ENCODE measurements around the gene RAD9A. TPM values are rescaled to one million over a fixed set of nuclear protein-coding genes. Genes with fewer than 3 reads are reported as not detected.

The RAD9A gene
- total and polyA plus RNA-seq, 2 experiments from 2014 or later = 13.9 to 17.0 TPM

- H3K4me3 ChIP-seq = no peak overlapping the region
- no peak overlapping the region; the same call in 2 of the 3 replicates for H3K4me3 Mint-ChIP-seq
Observed at GRCh38 chr11:67410984-67411784, 19.4 kb downstream of the RAD9A start.

More at GRCh38 chr11:67410984-67411784, 19.4 kb downstream of the RAD9A start:
- H3K79me2 ChIP-seq (replicated peaks; ENCODE audit: insufficient read depth) = no peaks in the 10 kb centered on the region
- no peaks in the 10 kb centered on the region for H3K9me2 ChIP-seq (ENCODE audit: insufficient read depth)
- no peaks in the 10 kb centered on the region for H3K36me3 ChIP-seq (ENCODE audit: insufficient read depth)
- DNase-seq (ENCODE audit: low spot score) (no peak), ATAC-seq (no peak)
- H3K27me3 ChIP-seq (ENCODE audit: insufficient read depth) = peaks cover 11% of the 10 kb centered on the region; the same call in 1 of the 2 replicates
- H3K4me1 ChIP-seq (ENCODE audit: insufficient read depth) = peaks cover 7% of the 10 kb centered on the region; the same call in 1 of the 2 replicates
- Mint-ChIP-seq H3K27ac (no peak overlapping the region), H3K9me3 (no peaks in the 10 kb centered on the region), H3K27me3 (ENCODE audit: insufficient read depth, low read depth, poor library complexity) (peaks cover 33% of the 10 kb centered on the region), H3K4me1 (peaks cover 24% of the 10 kb centered on the region), H3K36me3 (ENCODE audit: low read depth) (no peaks in the 10 kb centered on the region)
- TF ChIP-seq ETS1 (IDR thresholded peaks at IDR 0.05) (no peak), EZH2 (IDR thresholded peaks at IDR 0.05; ENCODE audit: low read depth, unreplicated experiment) (no peak), REST (IDR thresholded peaks at IDR 0.05; ENCODE audit: unreplicated experiment) (no peak), NANOG (IDR thresholded peaks at IDR 0.05; ENCODE audit: borderline replicate concordance) (no peak), CREB1 (CRISPR knock-in tag; IDR thresholded peaks at IDR 0.05; ENCODE audit: low read depth) (no peak), ZNF114 (CRISPR knock-in tag; IDR thresholded peaks at IDR 0.05) (no peak), JUNB (IDR thresholded peaks at IDR 0.05; ENCODE audit: unreplicated experiment) (no peak), POLR2AphosphoS5 (IDR thresholded peaks at IDR 0.05; ENCODE audit: low read depth) (no peak), EZH2phosphoT487 (IDR thresholded peaks at IDR 0.05; ENCODE audit: unreplicated experiment) (no peak), ZNF331 (CRISPR knock-in tag; IDR thresholded peaks at IDR 0.05; ENCODE audit: low read depth) (no peak), STAT1 (IDR thresholded peaks at IDR 0.05; ENCODE audit: unreplicated experiment) (no peak)
- TF ChIP-seq, protein P1, sequence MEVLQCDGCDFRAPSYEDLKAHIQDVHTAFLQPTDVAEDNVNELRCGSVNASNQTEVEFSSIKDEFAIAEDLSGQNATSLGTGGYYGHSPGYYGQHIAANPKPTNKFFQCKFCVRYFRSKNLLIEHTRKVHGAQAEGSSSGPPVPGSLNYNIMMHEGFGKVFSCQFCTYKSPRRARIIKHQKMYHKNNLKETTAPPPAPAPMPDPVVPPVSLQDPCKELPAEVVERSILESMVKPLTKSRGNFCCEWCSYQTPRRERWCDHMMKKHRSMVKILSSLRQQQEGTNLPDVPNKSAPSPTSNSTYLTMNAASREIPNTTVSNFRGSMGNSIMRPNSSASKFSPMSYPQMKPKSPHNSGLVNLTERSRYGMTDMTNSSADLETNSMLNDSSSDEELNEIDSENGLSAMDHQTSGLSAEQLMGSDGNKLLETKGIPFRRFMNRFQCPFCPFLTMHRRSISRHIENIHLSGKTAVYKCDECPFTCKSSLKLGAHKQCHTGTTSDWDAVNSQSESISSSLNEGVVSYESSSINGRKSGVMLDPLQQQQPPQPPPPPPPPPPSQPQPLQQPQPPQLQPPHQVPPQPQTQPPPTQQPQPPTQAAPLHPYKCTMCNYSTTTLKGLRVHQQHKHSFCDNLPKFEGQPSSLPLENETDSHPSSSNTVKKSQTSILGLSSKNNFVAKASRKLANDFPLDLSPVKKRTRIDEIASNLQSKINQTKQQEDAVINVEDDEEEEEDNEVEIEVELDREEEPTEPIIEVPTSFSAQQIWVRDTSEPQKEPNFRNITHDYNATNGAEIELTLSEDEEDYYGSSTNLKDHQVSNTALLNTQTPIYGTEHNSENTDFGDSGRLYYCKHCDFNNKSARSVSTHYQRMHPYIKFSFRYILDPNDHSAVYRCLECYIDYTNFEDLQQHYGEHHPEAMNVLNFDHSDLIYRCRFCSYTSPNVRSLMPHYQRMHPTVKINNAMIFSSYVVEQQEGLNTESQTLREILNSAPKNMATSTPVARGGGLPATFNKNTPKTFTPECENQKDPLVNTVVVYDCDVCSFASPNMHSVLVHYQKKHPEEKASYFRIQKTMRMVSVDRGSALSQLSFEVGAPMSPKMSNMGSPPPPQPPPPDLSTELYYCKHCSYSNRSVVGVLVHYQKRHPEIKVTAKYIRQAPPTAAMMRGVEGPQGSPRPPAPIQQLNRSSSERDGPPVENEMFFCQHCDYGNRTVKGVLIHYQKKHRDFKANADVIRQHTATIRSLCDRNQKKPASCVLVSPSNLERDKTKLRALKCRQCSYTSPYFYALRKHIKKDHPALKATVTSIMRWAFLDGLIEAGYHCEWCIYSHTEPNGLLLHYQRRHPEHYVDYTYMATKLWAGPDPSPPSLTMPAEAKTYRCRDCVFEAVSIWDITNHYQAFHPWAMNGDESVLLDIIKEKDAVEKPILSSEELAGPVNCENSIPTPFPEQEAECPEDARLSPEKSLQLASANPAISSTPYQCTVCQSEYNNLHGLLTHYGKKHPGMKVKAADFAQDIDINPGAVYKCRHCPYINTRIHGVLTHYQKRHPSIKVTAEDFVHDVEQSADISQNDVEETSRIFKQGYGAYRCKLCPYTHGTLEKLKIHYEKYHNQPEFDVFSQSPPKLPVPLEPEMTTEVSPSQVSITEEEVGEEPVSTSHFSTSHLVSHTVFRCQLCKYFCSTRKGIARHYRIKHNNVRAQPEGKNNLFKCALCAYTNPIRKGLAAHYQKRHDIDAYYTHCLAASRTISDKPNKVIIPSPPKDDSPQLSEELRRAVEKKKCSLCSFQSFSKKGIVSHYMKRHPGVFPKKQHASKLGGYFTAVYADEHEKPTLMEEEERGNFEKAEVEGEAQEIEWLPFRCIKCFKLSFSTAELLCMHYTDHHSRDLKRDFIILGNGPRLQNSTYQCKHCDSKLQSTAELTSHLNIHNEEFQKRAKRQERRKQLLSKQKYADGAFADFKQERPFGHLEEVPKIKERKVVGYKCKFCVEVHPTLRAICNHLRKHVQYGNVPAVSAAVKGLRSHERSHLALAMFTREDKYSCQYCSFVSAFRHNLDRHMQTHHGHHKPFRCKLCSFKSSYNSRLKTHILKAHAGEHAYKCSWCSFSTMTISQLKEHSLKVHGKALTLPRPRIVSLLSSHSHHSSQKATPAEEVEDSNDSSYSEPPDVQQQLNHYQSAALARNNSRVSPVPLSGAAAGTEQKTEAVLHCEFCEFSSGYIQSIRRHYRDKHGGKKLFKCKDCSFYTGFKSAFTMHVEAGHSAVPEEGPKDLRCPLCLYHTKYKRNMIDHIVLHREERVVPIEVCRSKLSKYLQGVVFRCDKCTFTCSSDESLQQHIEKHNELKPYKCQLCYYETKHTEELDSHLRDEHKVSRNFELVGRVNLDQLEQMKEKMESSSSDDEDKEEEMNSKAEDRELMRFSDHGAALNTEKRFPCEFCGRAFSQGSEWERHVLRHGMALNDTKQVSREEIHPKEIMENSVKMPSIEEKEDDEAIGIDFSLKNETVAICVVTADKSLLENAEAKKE (CRISPR knock-in tag; IDR thresholded peaks at IDR 0.05) = no peak
- TF ChIP-seq, protein P2, sequence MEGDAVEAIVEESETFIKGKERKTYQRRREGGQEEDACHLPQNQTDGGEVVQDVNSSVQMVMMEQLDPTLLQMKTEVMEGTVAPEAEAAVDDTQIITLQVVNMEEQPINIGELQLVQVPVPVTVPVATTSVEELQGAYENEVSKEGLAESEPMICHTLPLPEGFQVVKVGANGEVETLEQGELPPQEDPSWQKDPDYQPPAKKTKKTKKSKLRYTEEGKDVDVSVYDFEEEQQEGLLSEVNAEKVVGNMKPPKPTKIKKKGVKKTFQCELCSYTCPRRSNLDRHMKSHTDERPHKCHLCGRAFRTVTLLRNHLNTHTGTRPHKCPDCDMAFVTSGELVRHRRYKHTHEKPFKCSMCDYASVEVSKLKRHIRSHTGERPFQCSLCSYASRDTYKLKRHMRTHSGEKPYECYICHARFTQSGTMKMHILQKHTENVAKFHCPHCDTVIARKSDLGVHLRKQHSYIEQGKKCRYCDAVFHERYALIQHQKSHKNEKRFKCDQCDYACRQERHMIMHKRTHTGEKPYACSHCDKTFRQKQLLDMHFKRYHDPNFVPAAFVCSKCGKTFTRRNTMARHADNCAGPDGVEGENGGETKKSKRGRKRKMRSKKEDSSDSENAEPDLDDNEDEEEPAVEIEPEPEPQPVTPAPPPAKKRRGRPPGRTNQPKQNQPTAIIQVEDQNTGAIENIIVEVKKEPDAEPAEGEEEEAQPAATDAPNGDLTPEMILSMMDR (conservative IDR thresholded peaks at IDR 0.05; ENCODE audit: low read depth in 2 of 2) = no peak
- no peak overlapping the region for H3K27ac ChIP-seq (ENCODE audit: low read depth)
- H3K4me2 ChIP-seq = no peak overlapping the region
- H4K20me1 ChIP-seq (replicated peaks; ENCODE audit: insufficient read depth) = no peaks in the 10 kb centered on the region
- no peak overlapping the region for H2AFZ ChIP-seq
- H3F3A ChIP-seq (replicated peaks; ENCODE audit: low read depth) = no peaks in the 10 kb centered on the region

Measured in GM23338 (cell line).